ENCODE data around the gene EIF2B2. TPM values are rescaled to one million over a fixed set of nuclear protein-coding genes. Genes with fewer than 3 reads are reported as not detected.
A peak's percentile ranks its signal among the peaks of the same experiment; 100 is the strongest.

The EIF2B2 gene
- total RNA-seq (16.0 TPM), polyA plus RNA-seq (44.8 TPM)

DNA sequence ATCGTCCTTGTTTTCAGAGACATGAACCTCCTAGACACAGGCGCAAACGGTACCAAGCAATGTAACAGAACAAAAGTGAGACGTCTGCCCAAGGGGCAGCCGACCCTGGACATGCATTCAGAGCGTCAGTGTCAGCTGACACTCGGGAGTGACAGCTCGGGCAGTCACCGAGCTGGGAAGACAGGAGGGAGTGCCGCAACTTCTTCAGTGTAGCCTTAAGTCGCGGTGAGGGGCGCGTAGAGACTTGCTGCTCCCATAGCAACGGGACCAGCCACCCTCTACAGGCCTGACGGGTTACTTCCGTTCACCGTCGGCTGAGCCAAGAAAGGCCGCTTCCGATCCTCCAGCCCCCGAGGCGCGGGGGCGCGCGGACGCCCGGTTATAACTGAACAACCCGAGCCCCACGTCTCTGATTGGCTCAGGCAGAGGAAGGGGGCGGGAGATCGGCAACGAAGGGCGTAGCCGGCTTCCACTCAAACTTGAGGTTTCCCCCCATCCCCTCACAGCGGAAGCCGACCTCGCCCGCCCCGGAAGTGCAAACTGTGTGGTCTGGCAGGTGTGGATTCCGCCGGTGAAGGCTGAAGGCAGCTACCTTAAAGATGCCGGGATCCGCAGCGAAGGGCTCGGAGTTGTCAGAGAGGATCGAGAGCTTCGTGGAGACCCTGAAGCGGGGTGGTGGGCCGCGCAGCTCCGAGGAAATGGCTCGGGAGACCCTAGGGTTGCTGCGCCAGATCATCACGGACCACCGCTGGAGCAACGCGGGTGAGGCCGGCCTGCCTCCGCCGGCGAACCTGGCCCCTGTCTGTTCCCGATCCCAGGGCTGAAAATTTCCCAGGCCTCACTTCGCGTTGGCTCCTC is at the start of gene EIF2B2:
EIF2B2 (plus strand) TSS at position 530 of the 858 bp plus-strand sequence; CDS start at position 600, 70 bp downstream.
- DNase-seq (ENCODE audit: extremely low spot score): peak; percentile 96
- Histone ChIP-seq H3K4me3 (ENCODE audit: low read depth, low read length) (peak within 1 kb of the TSS; percentile 71), H3K36me3 (ENCODE audit: insufficient read depth) (no peaks in the 10 kb centered on the region), H3K27ac (ENCODE audit: low read depth) (peak within 1 kb of the TSS; percentile 87), H3K4me1 (ENCODE audit: insufficient read depth) (no peaks in the 10 kb centered on the region)
- under 1% methylated on average over 66 of the region's 66 CpGs for WGBS

DNA sequence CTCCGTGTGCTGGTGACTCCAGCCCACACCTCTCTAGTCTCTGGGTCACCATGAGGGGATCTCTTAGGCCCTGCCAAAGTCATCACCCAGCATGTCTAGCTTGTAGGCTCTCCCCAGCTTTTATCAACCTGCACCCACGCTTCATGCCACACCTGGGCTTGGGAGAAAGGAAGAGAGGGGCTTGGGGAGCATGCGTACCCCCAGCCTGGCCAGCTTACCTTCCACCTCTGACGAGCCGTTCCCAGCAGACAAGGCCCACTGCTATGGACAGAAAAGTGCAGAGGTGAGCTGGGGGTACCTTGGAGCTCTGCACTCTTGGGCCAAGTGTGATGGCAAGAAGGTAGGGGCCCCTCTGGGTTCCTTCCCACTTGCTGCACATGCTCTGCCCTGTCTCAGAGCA is 49.0 kb upstream of the EIF2B2 start:
- Histone ChIP-seq H3K27ac (ENCODE audit: low read depth) (no peak overlapping the region), H3K4me1 (ENCODE audit: insufficient read depth) (no peaks in the 10 kb centered on the region), H3K36me3 (ENCODE audit: insufficient read depth) (no peaks in the 10 kb centered on the region), H3K4me3 (ENCODE audit: low read depth, low read length) (peak overlapping the region; percentile 55)
- no peak for DNase-seq (ENCODE audit: extremely low spot score)
- WGBS: 81% methylated on average over 5 of the region's 5 CpGs

DNA sequence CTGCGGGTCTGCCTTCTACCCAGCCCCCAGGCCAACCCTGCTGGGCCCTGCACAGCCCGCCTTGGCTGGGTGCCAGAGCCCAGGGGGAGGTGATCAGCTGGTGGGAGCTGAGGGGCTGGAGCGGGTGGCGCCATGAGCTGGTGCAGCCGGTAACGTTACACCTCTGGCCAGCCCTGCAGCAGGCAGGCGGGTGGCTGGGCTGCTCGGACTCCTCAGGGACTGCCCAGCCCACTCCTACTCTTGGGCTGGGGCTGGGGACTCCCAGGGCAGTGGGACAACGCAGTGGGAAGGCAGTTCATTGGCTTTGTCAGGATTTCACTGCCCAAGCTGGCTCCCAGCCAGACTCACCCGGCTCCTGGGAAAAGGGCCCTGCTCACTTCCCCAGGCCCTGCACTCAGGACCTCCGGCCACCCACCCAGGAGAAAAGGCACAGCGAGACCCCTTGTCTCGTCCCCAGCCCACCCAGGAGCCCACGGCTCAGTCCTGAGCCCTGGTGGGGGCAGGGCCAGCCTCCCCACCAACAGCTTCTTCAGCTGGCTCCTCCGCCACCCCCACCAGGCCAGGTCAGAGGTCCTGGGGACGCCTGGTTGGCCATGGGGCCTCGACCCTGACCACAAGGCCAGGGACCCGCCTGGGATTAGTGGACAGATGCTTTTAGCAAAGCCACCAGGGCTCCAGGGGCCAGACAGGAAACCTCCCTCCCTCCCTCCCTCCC is 48.3 kb upstream of the EIF2B2 start:
- Histone ChIP-seq H3K36me3 (ENCODE audit: insufficient read depth) (no peaks in the 10 kb centered on the region), H3K4me3 (ENCODE audit: low read depth, low read length) (peak overlapping the region; percentile 55), H3K27ac (ENCODE audit: low read depth) (no peak overlapping the region), H3K4me1 (ENCODE audit: insufficient read depth) (no peaks in the 10 kb centered on the region)
- DNase-seq (ENCODE audit: extremely low spot score): no peak
- 40% methylated on average over 18 of the region's 18 CpGs for WGBS

DNA sequence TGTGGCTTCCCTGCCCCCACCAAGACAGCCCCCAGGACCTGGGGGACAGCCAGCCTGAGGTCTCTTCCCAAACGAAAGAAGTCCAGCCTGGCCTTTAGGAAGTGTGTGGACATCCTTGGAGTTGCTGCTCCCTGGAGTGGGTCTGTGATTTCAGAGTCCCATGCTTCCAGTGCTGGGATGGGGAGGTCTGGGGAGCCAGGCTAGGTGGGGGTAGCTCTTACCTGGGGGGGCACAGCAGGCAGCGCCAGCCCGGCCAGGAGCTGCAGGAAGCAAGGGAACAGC is 47.8 kb upstream of the EIF2B2 start:
- Histone ChIP-seq H3K4me3 (ENCODE audit: low read depth, low read length) (peak overlapping the region; percentile 55), H3K4me1 (ENCODE audit: insufficient read depth) (no peaks in the 10 kb centered on the region), H3K36me3 (ENCODE audit: insufficient read depth) (no peaks in the 10 kb centered on the region), H3K27ac (ENCODE audit: low read depth) (no peak overlapping the region)
- DNase-seq (ENCODE audit: extremely low spot score): no peak
- WGBS: 11% methylated on average over 3 of the region's 3 CpGs

DNA sequence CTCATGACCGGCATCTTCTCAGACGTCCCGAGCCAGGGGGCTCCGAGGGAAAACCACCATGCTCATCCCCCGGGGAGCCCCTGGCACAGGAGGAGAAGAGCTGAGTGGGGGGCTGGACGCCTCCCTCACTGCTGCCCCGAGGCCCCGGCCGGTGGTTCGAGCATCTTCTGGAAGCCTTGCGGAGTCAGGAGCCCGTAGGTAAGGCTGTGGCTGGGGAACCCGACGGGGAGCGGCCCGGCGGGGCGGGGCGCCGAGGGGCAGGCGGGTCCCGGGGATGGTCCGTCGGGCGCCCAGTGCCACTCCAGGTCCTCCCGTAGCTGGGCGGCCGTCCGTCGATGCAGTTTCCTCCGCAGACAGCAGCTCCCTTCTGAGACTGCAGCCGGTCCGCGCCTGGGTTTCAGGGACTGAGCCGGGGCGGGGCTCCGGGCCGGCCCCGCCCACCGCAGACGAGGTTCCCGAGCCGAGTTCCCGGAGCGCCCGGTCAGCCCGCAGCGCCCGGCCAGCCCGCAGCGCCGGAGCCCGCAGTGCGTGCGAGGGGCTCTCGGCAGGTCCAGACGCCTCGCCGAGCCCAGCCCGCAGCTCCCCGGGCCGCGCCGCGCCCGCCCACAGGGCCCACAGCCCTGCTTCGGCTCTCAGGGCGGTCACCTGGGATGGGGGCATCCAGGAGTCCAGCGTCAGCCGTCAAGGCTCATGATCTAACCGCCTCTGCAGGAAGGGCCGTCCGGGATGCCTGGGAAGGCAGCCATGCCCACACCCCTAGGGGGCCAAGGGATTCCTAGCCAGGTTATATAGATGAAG is 47.3 kb upstream of the EIF2B2 start, which contains the start of gene PGF:
PGF (minus strand) TSS at position 369 of the 798 bp plus-strand sequence; CDS start at position 14, 355 bp downstream.
- 2% methylated on average over 73 of the region's 73 CpGs for WGBS
- Histone ChIP-seq H3K36me3 (ENCODE audit: insufficient read depth) (no peaks in the 10 kb centered on the region), H3K27ac (ENCODE audit: low read depth) (no peak within 1 kb of the TSS), H3K4me1 (ENCODE audit: insufficient read depth) (no peaks in the 10 kb centered on the region), H3K4me3 (ENCODE audit: low read depth, low read length) (peak within 1 kb of the TSS; percentile 55)
- DNase-seq (ENCODE audit: extremely low spot score): no peak

DNA sequence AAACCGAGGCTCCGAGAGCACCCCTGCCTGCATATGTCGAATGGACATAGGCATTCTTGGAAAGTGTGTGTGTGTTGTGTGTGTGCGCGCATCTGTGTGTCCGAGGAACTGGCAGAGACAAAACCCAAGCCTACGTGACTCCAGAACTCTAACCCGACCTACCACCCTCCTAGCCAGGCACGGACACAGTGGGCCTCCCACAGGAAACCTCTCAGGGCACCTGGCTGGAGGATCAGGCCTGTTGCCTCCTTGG is 46.8 kb upstream of the EIF2B2 start:
- no peak for DNase-seq (ENCODE audit: extremely low spot score)
- no peak overlapping the region for H3K4me3 ChIP-seq (ENCODE audit: low read depth, low read length)
- H3K36me3 ChIP-seq (ENCODE audit: insufficient read depth): no peaks in the 10 kb centered on the region
- no peak overlapping the region for H3K27ac ChIP-seq (ENCODE audit: low read depth)
- 77% methylated on average over 9 of the region's 9 CpGs for WGBS
- H3K4me1 ChIP-seq (ENCODE audit: insufficient read depth): no peaks in the 10 kb centered on the region

DNA sequence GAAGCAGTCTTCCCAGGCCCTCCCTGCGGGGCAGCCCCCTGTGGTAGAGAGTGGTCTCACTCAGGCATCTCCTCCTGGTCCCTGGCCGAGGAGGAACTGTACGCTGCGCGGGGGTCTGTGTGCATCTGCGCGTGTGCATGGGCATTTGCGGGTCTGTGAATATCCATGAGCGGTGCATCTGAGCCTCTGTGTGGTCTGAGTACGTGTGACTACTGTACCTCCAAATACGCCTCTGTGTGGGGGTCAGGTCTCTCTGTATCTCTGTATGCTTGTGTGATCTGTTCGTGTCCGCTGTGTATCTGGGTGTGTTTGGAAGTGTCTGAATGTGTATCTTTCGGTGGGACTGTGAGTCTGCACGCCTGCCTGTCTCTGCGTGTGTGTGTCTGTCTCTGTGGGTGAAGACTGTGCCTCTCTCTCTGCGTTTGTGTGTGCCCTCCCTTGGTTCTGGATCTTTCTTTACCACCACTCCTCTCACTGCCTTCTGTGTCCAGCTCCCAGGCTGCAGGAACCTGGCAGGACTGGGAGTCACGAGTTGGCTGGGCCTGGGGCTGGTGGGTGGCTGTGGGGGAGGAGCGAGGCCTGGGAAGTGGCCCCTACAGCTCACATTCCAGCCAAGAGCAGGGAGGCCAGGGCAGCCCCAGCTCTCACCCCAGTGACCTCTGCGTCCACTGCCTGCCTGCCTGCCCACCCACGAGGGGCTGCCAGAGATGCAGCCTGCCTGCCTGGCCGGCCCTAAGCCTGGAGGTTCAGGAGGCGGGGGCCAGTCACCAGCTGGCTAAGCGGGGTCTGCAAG is 46.2 kb upstream of the EIF2B2 start:
- 84% methylated on average over 24 of the region's 24 CpGs for WGBS
- no peaks in the 10 kb centered on the region for H3K36me3 ChIP-seq (ENCODE audit: insufficient read depth)
- no peak overlapping the region for H3K27ac ChIP-seq (ENCODE audit: low read depth)
- H3K4me3 ChIP-seq (ENCODE audit: low read depth, low read length): no peak overlapping the region
- no peaks in the 10 kb centered on the region for H3K4me1 ChIP-seq (ENCODE audit: insufficient read depth)
- no peak for DNase-seq (ENCODE audit: extremely low spot score)

DNA sequence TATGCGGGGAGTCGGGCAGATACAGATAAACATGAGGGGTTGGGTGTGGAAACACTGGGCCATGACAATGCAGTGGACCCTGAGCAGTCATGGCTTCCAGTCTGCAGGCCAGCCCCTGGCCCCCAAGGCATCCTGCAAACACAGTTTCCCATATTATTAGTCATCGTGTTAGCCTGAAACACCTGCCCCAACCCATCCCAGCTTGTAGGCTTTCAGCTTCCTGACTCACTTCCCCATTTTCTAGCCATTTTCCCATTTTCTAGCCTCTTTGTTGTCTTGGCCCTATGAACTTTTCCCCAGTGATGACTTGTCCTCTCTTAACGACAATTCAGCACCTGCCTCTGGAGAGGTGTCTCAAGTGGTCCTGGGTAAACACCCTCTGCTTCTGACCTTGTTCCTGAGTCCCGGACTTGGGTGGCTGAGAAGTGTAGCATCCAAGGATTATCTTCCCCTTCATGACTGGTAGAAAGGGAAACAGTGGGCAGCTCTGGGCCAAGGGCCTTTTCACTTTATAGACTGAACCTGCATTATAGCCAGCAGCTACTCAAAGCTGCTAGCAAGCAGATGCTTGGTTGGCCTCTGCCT is 43.0 kb upstream of the EIF2B2 start:
- Histone ChIP-seq H3K4me3 (ENCODE audit: low read depth, low read length) (no peak overlapping the region), H3K4me1 (ENCODE audit: insufficient read depth) (no peaks in the 10 kb centered on the region), H3K27ac (ENCODE audit: low read depth) (no peak overlapping the region), H3K36me3 (ENCODE audit: insufficient read depth) (no peaks in the 10 kb centered on the region)
- DNase-seq (ENCODE audit: extremely low spot score): no peak
- WGBS: 88% methylated on average over 5 of the region's 5 CpGs

DNA sequence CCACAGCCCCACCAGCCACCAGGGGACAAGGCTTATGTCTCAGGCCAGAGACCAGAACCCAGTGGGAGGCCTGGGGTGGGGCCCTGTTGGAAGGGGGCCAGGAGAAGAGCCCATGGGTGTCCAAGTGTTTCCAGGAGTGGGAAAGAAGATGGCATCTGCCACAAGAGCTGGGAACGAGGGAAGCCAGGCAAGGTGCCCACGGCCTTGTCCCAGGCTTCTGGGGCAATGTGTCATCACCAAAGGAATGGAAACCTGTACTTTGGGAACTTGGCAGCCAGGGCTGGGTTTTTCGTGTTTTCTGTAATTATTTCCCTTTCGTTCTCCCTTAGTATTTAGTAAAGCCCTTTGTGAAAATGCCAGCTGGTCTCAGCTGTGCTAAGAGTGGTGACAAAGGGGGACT is 42.0 kb upstream of the EIF2B2 start:
- Histone ChIP-seq H3K27ac (ENCODE audit: low read depth) (no peak overlapping the region), H3K4me3 (ENCODE audit: low read depth, low read length) (no peak overlapping the region), H3K36me3 (ENCODE audit: insufficient read depth) (no peaks in the 10 kb centered on the region), H3K4me1 (ENCODE audit: insufficient read depth) (no peaks in the 10 kb centered on the region)
- DNase-seq (ENCODE audit: extremely low spot score): no peak
- 81% methylated on average over 4 of the region's 4 CpGs for WGBS

DNA sequence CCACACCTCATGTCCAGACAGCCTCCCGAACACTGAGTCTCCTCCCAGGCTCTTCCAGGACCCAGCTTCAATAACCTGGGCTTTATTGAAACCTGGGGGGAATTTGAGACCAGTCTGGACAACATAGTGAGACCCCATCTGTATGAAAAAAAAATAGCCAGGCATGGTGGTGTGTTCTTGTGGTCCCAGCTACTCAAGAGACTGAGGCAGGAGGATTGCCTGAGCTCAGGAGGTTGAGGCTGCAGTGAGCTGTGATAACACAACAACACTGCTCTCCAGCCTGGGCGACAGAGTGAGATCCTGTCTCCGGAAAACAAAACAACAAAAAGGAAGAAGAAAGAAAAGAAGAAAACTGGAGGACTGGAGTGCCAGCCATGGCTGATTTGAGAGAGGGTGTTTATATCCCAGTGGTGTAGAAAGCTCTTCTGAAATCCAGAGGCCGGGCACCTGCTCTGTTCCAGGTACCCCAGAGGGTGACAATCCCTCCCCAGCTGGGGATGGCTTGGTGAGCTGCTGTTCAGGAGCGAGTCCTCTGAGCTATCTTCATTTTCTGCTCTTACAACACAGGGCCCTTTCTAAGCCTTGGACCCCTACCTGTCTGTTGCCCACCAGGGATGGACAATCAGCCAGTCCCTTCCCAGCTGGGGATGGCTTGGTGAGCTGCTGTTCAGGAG is 41.3 kb upstream of the EIF2B2 start:
- no peak overlapping the region for H3K4me3 ChIP-seq (ENCODE audit: low read depth, low read length)
- H3K4me1 ChIP-seq (ENCODE audit: insufficient read depth): no peaks in the 10 kb centered on the region
- no peaks in the 10 kb centered on the region for H3K36me3 ChIP-seq (ENCODE audit: insufficient read depth)
- WGBS: 79% methylated on average over 5 of the region's 5 CpGs
- DNase-seq (ENCODE audit: extremely low spot score): no peak
- H3K27ac ChIP-seq (ENCODE audit: low read depth): no peak overlapping the region

DNA sequence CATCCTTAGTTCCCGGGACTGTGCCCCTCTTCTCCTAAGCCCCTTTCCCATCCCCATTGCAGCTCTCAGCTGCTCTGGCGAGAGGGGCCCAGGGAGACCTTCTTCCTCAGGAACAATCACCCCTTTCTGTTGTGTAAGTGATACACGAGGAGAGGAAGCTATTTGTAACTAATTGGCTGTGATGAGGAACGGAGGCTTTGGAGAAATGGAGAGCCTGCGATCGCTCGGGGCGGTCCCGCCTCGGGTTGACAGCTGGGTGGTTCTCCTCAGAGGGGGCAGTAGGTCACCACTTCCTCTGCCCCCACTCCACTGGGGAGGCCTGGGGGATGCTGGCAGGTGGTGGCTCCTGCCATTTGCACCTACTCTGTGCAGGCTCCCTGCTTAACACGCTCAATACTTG is 40.7 kb upstream of the EIF2B2 start:
- no peak for DNase-seq (ENCODE audit: extremely low spot score)
- WGBS: 66% methylated on average over 11 of the region's 11 CpGs
- H3K4me3 ChIP-seq (ENCODE audit: low read depth, low read length): no peak overlapping the region

DNA sequence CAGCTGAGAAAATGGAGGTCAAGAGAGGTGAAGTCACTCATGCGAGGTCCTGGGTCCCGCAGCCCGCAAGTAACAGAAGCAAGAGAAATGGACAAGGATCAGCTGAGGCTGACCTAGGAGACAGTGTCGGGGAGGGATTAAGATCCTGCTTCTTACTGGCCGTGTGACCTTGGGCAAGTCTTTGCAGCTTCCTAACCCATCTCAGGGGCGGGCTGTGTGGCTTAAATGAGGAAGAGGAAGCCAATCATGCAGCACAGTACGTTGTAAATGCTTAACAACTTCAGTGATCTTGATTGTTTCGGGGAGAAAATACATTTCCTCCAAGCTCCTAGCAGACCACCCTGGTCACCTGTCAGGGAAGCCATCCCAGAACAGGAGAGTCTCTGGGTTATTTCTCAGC is 40.2 kb upstream of the EIF2B2 start:
- H3K36me3 ChIP-seq (ENCODE audit: insufficient read depth): no peaks in the 10 kb centered on the region
- WGBS: 81% methylated on average over 8 of the region's 8 CpGs
- DNase-seq (ENCODE audit: extremely low spot score): no peak
- H3K27ac ChIP-seq (ENCODE audit: low read depth): no peak overlapping the region
- no peaks in the 10 kb centered on the region for H3K4me1 ChIP-seq (ENCODE audit: insufficient read depth)
- no peak overlapping the region for H3K4me3 ChIP-seq (ENCODE audit: low read depth, low read length)

More for the DNA sequence above, 40.7 kb upstream of the EIF2B2 start:
- H3K36me3 ChIP-seq (ENCODE audit: insufficient read depth): no peaks in the 10 kb centered on the region
- no peaks in the 10 kb centered on the region for H3K4me1 ChIP-seq (ENCODE audit: insufficient read depth)
- H3K27ac ChIP-seq (ENCODE audit: low read depth): no peak overlapping the region

Measured in urinary bladder (tissue), 4 donors.